Spleen (tissue), 11 donors: ENCODE measurements around the gene TNNT2. TPM values are rescaled to one million over a fixed set of nuclear protein-coding genes. Genes with fewer than 3 reads are reported as not detected.

Source experiments
- DNase-seq: peaks from one replicate; pipeline ENCODE4 v3.0.0-alpha.2; 2020
- H3K27ac ChIP-seq, 8 donors: fragments of 200-600 bp; sonication (generic) in 7 of 8; 1 replicate in 4 of 8; 2 replicates in 4 of 8; pipeline versions ENCODE4 v1.5.0 to v1.8.0; 2016 to 2021; ENCODE audit warnings: inconsistent platforms in 4 of 8, mild to moderate bottlenecking in 4 of 8, moderate library complexity in 1 of 8
- H3K27me3 ChIP-seq, 7 donors: fragments of 200-600 bp; sonication (generic) in 6 of 7; replicated peaks in 1 of 7; 1 replicate in 4 of 7; 2 replicates in 3 of 7; pipeline versions ENCODE4 v1.5.0 to v1.8.0; 2016 to 2021; ENCODE audit warnings: inconsistent platforms in 3 of 7, mild to moderate bottlenecking in 1 of 7
- H3K36me3 ChIP-seq, 6 donors: fragments of 200-600 bp; sonication (generic) in 5 of 6; 1 replicate in 4 of 6; 2 replicates in 2 of 6; pipeline versions ENCODE4 v1.5.0 to v1.8.0; 2016 to 2021; ENCODE audit warnings: inconsistent platforms in 2 of 6
- H3K4me1 ChIP-seq, 6 donors: fragments of 200-600 bp; sonication (generic) in 5 of 6; 1 replicate in 3 of 6; 2 replicates in 3 of 6; pipeline versions ENCODE4 v1.5.0 to v1.8.0; 2016 to 2021; ENCODE audit warnings: inconsistent platforms in 3 of 6
- H3K4me3 ChIP-seq, 8 donors: fragments of 200-600 bp; sonication (generic) in 7 of 8; 1 replicate in 4 of 8; 2 replicates in 4 of 8; pipeline versions ENCODE4 v1.5.0 to v1.8.0; 2016 to 2021; ENCODE audit warnings: inconsistent platforms in 4 of 8, mild to moderate bottlenecking in 4 of 8, moderate library complexity in 2 of 8
- H3K9me3 ChIP-seq, 8 donors: fragments of 200-600 bp; sonication (generic) in 7 of 8; 1 replicate in 4 of 8; 2 replicates in 4 of 8; pipeline versions ENCODE4 v1.5.0 to v1.8.0; 2016 to 2021; ENCODE audit warnings: inconsistent platforms in 4 of 8
- CTCF ChIP-seq, 11 experiments: fragments of 200-600 bp in 7 of 11; fragments of 450-650 bp in 4 of 11; sonication (generic) in 4 of 11; IDR thresholded peaks in 8 of 11; conservative IDR thresholded peaks in 3 of 11; 1 replicate in 7 of 11; 2 replicates in 4 of 11; pipeline versions ENCODE4 v1.4.0 to v1.8.0; 2016 to 2021; ENCODE audit warnings: antibody characterized with exemption in 11 of 11, inconsistent platforms in 4 of 11, mild to moderate bottlenecking in 1 of 11
- POLR2A ChIP-seq, 3 donors: fragments of 450-650 bp; IDR thresholded peaks; one replicate each; pipeline ENCODE4 v1.5.1; 2017; ENCODE audit warnings: antibody characterized with exemption in 3 of 3, mild to moderate bottlenecking in 1 of 3
- POLR2AphosphoS5 ChIP-seq, 3 donors: sonication (generic); formaldehyde crosslinking; IDR thresholded peaks; one replicate each; pipeline ENCODE4 v1.5.1; 2017; ENCODE audit warnings: antibody characterized with exemption in 3 of 3
- whole genome bisulfite sequencing, 5 donors: extraction: QIAGEN DNeasy Blood & Tissue Kit in 3 of 5; methylation state at CpG; one replicate each; pipeline versions ENCODE4 v1.1.5 to v1.1.7; 2013 to 2018; 5-methylcytosine and 5-hydroxymethylcytosine counted together
- intact Hi-C: fragments of 100-400 bp; cut with DNase I; formaldehyde crosslinking; loops from one replicate; pipeline ENCODE4 v1.15.0; 2023; ENCODE audit warnings: low total_unique reads
- polyA plus RNA-seq, 3 donors: library from polyadenylated mRNA; stranded (reverse); fragments of 200-250 nt; gene quantifications; one replicate each; pipeline ENCODE4 v1.2.1, GENCODE V29; 2013
- total RNA-seq, 7 donors: library from RNA; depleted of rRNA in 3 of 7; stranded (reverse); fragments of >200 nt in 3 of 7; fragmentation: NEBNext Ultra II Directional in 4 of 7; extraction: Animal tissue kit (Norgen Biotek cat#: 25700) in 4 of 7; gene quantifications; one replicate each; pipeline versions ENCODE4 v1.1.0 to v1.2.1, GENCODE V29; 2016 to 2021
- donor health status: healthy with polysubstance abuse.
- donor health status: DM: no; HTN: no; CAD: no; lungs with moderate emphysema.
- donor health status: DM: no; HTN: no; CAD: no.
- donor health status: Bipolar disorder and iron deficiency.
- donor health status: healthy.
- donor health status: DM: no; HTN: no; CAD: no.
- donor health status: DM: yes; HTN: yes; CAD: no.

TNNT2 gene
- total and polyA plus RNA-seq, 10 donors = 0.41 to 3.8 (median 1.2) TPM; not detected in 5

GRCh38 chr1:201351617-201352016 is 25.9 kb downstream of the TNNT2 start:
- no peak overlapping the region for H3K27ac ChIP-seq
- intact Hi-C loops = no loop called here
- TF ChIP-seq CTCF (IDR thresholded peaks at IDR 0.05 in 8 of 11, conservative IDR thresholded peaks at IDR 0.05 in 3 of 11) (no peak), POLR2AphosphoS5 (IDR thresholded peaks at IDR 0.05) (no peak), POLR2A (IDR thresholded peaks at IDR 0.05) (no peak)
- H3K27me3 ChIP-seq = peaks cover 0 to 52% (median 4%) of the 10 kb centered on the region in 7 donors
- H3K4me1 ChIP-seq = no peaks in the 10 kb centered on the region
- H3K9me3 ChIP-seq = no peaks in the 10 kb centered on the region
- no peak overlapping the region for H3K4me3 ChIP-seq
- DNase-seq = no peak
- no peaks in the 10 kb centered on the region for H3K36me3 ChIP-seq

GRCh38 chr1:201350884-201351283 is 26.6 kb downstream of the TNNT2 start:
- TF ChIP-seq CTCF (IDR thresholded peaks at IDR 0.05 in 8 of 11, conservative IDR thresholded peaks at IDR 0.05 in 3 of 11) (no peak), POLR2A (IDR thresholded peaks at IDR 0.05) (no peak), POLR2AphosphoS5 (IDR thresholded peaks at IDR 0.05) (no peak)
- 78 to 86% (median 86%) methylated on average over 7 of the region's 7 CpGs for WGBS, 5 donors

GRCh38 chr1:201350361-201350725 is 27.1 kb downstream of the TNNT2 start:
- no peaks in the 10 kb centered on the region for H3K36me3 ChIP-seq
- TF ChIP-seq POLR2A (IDR thresholded peaks at IDR 0.05) = no peak
- TF ChIP-seq CTCF (IDR thresholded peaks at IDR 0.05 in 8 of 11, conservative IDR thresholded peaks at IDR 0.05 in 3 of 11) = no peak
- TF ChIP-seq POLR2AphosphoS5 (IDR thresholded peaks at IDR 0.05) = no peak
- no peak for DNase-seq
- whole genome bisulfite sequencing, 5 donors = 53 to 73% (median 58%) methylated on average over 2 of the region's 2 CpGs
- peaks cover 0 to 52% (median 4%) of the 10 kb centered on the region in 7 donors for H3K27me3 ChIP-seq
- H3K4me3 ChIP-seq = no peak overlapping the region
- H3K9me3 ChIP-seq = no peaks in the 10 kb centered on the region
- H3K4me1 ChIP-seq = no peaks in the 10 kb centered on the region
- intact Hi-C loops = no loop called here
- no peak overlapping the region for H3K27ac ChIP-seq

More at GRCh38 chr1:201350884-201351283, 26.6 kb downstream of the TNNT2 start:
- no peak overlapping the region for H3K4me3 ChIP-seq
- H3K27me3 ChIP-seq = peaks cover 0 to 52% (median 4%) of the 10 kb centered on the region in 7 donors
- H3K4me1 ChIP-seq = no peaks in the 10 kb centered on the region
- intact Hi-C loops = no loop called here
- DNase-seq = peak; percentile 36
- no peak overlapping the region for H3K27ac ChIP-seq
- H3K36me3 ChIP-seq = no peaks in the 10 kb centered on the region
- no peaks in the 10 kb centered on the region for H3K9me3 ChIP-seq

- Histone ChIP-seq H3K9me3 (no peaks in the 10 kb centered on the region), H3K4me3 (no peak overlapping the region), H3K27me3 (peaks cover 0 to 41% (median 4%) of the 10 kb centered on the region in 7 donors), H3K27ac (no peak overlapping the region), H3K36me3 (no peaks in the 10 kb centered on the region), H3K4me1 (no peaks in the 10 kb centered on the region)
- WGBS, 5 donors = 67 to 80% (median 72%) methylated on average over 4 of the region's 4 CpGs
- TF ChIP-seq CTCF (IDR thresholded peaks at IDR 0.05 in 8 of 11, conservative IDR thresholded peaks at IDR 0.05 in 3 of 11) (no peak), POLR2AphosphoS5 (IDR thresholded peaks at IDR 0.05) (no peak), POLR2A (IDR thresholded peaks at IDR 0.05) (no peak)
- intact Hi-C loops = no loop called here
- peak; percentile 29 for DNase-seq
These were observed 28.4 kb downstream of the TNNT2 start for GRCh38 chr1:201349092-201349491.
